Activated naive CD8-positive, alpha-beta T cell (primary cell): ENCODE results near the gene ARHGAP23.

Experiments
- H3K27ac Mint-ChIP-seq: one replicate; pipeline ENCODE4 v1.8.0; 2021; ENCODE audit warnings: mixed read lengths
- H3K27me3 Mint-ChIP-seq: one replicate; pipeline ENCODE4 v1.8.0; 2021; ENCODE audit warnings: mixed read lengths
- H3K36me3 Mint-ChIP-seq: one replicate; pipeline ENCODE4 v1.8.0; 2021; ENCODE audit warnings: mixed read lengths
- H3K4me1 Mint-ChIP-seq: one replicate; pipeline ENCODE4 v1.8.0; 2021; ENCODE audit warnings: low read depth, mixed read lengths
- H3K4me3 Mint-ChIP-seq: one replicate; pipeline ENCODE4 v1.8.0; 2021; ENCODE audit warnings: mild to moderate bottlenecking, mixed read lengths
- H3K9me3 Mint-ChIP-seq: one replicate; pipeline ENCODE4 v1.8.0; 2021; ENCODE audit warnings: low read depth, mixed read lengths

Gene ARHGAP23

DNA sequence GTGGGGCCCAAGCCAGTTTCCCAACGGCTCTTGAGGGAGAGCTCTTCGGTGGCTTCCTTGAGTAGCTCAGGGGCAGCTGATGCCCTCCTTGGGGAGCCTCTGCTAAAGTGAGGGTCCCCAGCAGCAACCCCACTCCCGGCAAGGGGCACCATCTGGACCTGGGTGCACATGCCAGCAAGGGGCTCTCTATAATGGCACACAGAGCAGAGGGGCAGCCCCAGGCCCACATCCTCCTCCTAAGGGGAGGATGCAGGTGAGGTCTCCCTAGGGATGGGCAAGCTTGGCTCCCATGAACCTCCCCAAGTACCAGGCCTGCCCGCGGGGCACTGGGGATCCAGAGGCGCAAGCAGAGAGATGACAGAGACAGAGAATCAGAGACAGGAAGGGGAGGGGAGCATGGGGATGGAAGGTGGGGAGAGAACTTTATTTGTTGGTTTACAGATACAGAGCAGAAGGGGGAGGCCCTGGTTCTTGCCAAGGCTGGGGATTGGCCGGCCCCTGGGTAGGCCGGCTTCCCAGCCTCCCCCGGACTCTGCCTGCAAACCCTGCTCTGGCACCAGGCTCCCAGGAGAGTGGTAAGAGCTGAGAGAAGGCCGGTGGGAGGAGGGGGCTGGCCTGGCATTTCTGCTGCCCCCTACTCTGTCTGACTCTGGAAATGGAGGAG lies 116.0 kb downstream of the ARHGAP23 start:
- H3K9me3 Mint-ChIP-seq, result no peaks in the 10 kb centered on the region
- H3K4me3 Mint-ChIP-seq, result no peak overlapping the region
- H3K36me3 Mint-ChIP-seq, result no peaks in the 10 kb centered on the region
- H3K27me3 Mint-ChIP-seq, result peaks cover 2% of the 10 kb centered on the region
- no peaks in the 10 kb centered on the region for H3K4me1 Mint-ChIP-seq
- H3K27ac Mint-ChIP-seq, result no peak overlapping the region

DNA sequence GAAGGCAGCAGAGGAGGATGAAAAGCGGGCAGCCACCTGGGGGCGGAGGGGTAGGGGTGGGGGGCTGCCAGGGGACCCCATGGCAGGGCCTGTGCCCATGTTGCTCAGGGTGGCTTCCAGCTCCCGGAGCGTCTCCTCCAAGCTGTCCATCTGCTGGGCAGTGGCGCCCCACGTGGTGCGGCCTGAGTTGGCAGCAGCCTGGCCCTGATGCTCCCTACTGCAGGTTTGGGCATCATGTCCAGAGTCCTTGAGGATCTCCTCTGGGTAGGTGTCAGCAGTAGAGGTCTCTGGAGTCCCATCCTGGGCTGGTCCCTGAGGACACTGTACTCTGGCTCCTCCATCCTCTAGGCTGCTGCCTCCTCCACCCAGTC lies 116.6 kb downstream of the ARHGAP23 start:
- H3K4me3 Mint-ChIP-seq, result no peak overlapping the region
- H3K36me3 Mint-ChIP-seq, result no peaks in the 10 kb centered on the region
- H3K27ac Mint-ChIP-seq, result no peak overlapping the region
- no peaks in the 10 kb centered on the region for H3K4me1 Mint-ChIP-seq
- H3K27me3 Mint-ChIP-seq, result peaks cover 2% of the 10 kb centered on the region
- H3K9me3 Mint-ChIP-seq, result no peaks in the 10 kb centered on the region

- Mint-ChIP-seq H3K27me3 (peaks cover 2% of the 10 kb centered on the region), H3K4me3 (no peak overlapping the region), H3K4me1 (no peaks in the 10 kb centered on the region), H3K36me3 (no peaks in the 10 kb centered on the region), H3K27ac (no peak overlapping the region), H3K9me3 (no peaks in the 10 kb centered on the region)
These were observed 117.4 kb downstream of the ARHGAP23 start for GRCh38 chr17:38545531-38546225.

GRCh38 chr17:38546396-38546795 lies 118.1 kb downstream of the ARHGAP23 start:
- Mint-ChIP-seq H3K27ac (no peak overlapping the region), H3K36me3 (no peaks in the 10 kb centered on the region), H3K4me1 (no peaks in the 10 kb centered on the region), H3K4me3 (no peak overlapping the region), H3K9me3 (no peaks in the 10 kb centered on the region), H3K27me3 (peaks cover 2% of the 10 kb centered on the region)

DNA sequence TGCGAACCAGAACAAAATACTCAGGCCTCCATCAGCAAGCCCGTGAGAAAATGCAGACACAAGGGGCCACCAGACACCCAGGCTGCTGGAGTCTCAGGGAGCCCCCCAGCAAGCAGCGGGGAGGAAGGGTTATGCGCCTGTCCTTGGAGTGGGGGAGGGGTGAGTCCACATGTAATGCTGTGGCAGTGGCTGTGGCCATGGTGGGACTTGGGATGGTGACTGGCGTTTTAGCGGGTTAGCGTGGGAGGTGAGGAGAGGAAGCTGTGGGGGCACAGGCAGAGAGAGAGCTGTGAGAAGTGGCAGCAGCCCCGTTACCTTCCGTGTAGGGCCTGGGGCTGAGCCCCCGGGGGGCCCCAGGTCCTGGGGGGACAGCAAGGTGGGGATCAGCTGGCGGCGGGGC lies 119.2 kb downstream of the ARHGAP23 start:
- no peaks in the 10 kb centered on the region for H3K4me1 Mint-ChIP-seq
- H3K27ac Mint-ChIP-seq, result no peak overlapping the region
- H3K9me3 Mint-ChIP-seq, result no peaks in the 10 kb centered on the region
- H3K4me3 Mint-ChIP-seq, result no peak overlapping the region
- H3K36me3 Mint-ChIP-seq, result no peaks in the 10 kb centered on the region
- H3K27me3 Mint-ChIP-seq, result peaks cover 2% of the 10 kb centered on the region

DNA sequence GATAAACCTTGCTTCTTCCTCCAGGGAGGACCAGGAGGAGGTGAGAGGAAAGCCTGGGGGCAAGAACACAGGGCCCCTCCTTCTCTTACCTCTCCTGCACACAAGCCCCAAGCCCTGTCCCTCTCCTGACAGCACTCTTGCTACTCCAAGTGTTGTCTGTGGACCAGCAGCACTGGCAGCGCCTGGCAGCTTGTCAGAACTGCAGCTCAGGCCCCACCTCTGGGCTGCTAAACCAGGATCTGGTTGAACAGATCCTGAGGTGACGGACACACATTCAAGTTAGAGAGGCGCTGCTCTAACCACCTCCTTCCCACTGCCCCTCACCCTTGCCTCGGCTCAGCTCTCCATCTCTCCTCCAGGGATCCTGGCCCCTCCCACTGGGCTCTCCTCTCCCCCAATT lies 121.0 kb downstream of the ARHGAP23 start:
- Mint-ChIP-seq H3K4me1 (no peaks in the 10 kb centered on the region), H3K36me3 (no peaks in the 10 kb centered on the region), H3K27me3 (peaks cover 2% of the 10 kb centered on the region), H3K4me3 (no peak overlapping the region), H3K27ac (no peak overlapping the region), H3K9me3 (no peaks in the 10 kb centered on the region)

DNA sequence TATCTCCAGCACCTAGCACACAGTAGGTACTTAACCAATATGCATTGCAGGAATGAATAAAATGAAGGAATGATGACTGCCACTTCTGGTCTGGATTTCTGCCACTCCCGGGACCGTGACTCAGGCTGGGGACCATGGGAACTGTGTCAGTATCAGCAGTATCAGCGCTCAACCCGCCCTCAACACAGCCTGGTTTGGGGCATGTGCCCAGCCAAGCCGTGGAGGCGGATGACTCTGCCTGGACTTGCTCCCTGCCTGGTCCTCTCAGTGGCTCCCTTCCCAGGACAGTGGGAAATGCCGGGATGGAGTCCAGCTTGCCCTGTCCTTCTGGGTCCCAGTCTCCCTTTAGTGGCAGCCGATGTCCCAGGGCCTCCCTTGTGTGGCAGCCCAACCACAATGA lies 122.4 kb downstream of the ARHGAP23 start:
- Mint-ChIP-seq H3K27ac (no peak overlapping the region), H3K4me3 (no peak overlapping the region), H3K36me3 (no peaks in the 10 kb centered on the region), H3K4me1 (no peaks in the 10 kb centered on the region), H3K9me3 (no peaks in the 10 kb centered on the region), H3K27me3 (peaks cover 4% of the 10 kb centered on the region)

GRCh38 chr17:38551121-38551520 lies 122.9 kb downstream of the ARHGAP23 start:
- no peak overlapping the region for H3K27ac Mint-ChIP-seq
- H3K4me3 Mint-ChIP-seq, result no peak overlapping the region

DNA sequence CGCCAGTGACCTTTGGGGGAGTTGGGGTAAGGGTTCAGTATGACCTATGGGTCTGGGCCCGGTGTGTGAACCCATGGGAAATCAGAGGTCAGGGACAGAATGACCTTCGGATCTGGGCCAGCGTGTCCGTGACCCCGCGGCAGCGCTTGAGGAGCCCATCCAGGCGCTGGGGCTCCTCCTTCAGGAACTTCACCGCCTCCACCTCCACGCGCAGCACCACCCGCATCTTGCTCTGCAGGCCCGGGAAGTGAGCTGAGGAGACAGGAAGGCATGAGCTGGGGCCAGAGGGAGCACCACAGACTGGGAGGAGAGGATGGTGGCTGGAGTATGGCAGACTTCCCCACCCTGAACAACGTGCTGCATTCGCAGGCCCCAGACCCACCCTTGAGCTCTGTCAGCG lies 124.1 kb downstream of the ARHGAP23 start:
- no peaks in the 10 kb centered on the region for H3K4me1 Mint-ChIP-seq
- H3K27ac Mint-ChIP-seq, result no peak overlapping the region
- H3K9me3 Mint-ChIP-seq, result no peaks in the 10 kb centered on the region
- H3K4me3 Mint-ChIP-seq, result no peak overlapping the region
- H3K27me3 Mint-ChIP-seq, result peaks cover 4% of the 10 kb centered on the region
- H3K36me3 Mint-ChIP-seq, result no peaks in the 10 kb centered on the region

More at GRCh38 chr17:38551121-38551520, 122.9 kb downstream of the ARHGAP23 start:
- Mint-ChIP-seq H3K4me1 (no peaks in the 10 kb centered on the region), H3K9me3 (no peaks in the 10 kb centered on the region), H3K27me3 (peaks cover 4% of the 10 kb centered on the region), H3K36me3 (no peaks in the 10 kb centered on the region)

DNA sequence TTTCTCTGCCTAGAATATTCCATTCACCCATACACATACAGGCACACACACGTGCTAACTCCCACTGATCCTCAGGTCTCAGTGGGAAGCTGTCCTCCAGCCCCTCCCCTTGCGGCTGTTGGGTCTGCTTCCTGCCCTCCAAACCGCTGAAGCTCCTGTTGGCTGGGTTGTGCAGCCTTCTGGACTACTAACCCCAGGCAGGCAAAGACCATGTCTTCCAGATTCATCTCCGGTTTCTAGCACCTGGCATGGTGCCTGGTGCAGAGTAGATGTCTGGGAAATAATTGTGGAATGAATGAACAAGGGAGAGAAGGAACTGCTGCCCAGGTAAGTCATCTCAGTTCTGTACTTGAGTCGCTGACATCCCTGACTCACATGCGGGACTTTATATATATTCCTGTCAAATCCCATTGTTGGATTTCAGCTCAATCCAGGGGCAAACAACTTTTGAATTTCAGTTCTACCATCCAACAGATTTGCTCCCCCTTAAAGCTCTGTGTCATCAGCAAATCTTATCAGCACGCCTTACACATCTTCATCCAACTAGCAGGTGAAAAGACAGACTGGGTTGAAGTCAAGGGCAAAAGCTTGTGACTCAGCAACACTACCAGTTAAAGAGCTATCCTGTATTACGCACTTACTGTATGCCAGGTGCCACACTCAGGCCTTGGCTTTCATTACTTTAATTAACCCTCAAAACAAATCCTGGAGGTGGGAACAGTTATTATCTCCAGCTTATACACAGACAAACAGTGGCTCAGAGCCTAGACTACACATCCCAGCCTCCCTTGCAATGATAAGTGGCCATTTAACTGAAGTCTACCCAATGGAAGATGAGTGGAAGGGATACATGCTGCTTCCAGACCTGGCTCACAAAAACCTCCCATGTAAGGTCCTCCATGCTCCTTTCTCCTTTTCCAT lies 126.4 kb downstream of the ARHGAP23 start:
- peaks cover 14% of the 10 kb centered on the region for H3K4me1 Mint-ChIP-seq
- H3K4me3 Mint-ChIP-seq, result no peak overlapping the region
- H3K27me3 Mint-ChIP-seq, result peaks cover 4% of the 10 kb centered on the region
- no peak overlapping the region for H3K27ac Mint-ChIP-seq
- no peaks in the 10 kb centered on the region for H3K36me3 Mint-ChIP-seq
- no peaks in the 10 kb centered on the region for H3K9me3 Mint-ChIP-seq

- Mint-ChIP-seq H3K36me3 (no peaks in the 10 kb centered on the region), H3K4me1 (peaks cover 23% of the 10 kb centered on the region), H3K27ac (no peak overlapping the region), H3K4me3 (no peak overlapping the region), H3K27me3 (peaks cover 8% of the 10 kb centered on the region), H3K9me3 (no peaks in the 10 kb centered on the region)
These were observed 128.0 kb downstream of the ARHGAP23 start for GRCh38 chr17:38556239-38556638.

DNA sequence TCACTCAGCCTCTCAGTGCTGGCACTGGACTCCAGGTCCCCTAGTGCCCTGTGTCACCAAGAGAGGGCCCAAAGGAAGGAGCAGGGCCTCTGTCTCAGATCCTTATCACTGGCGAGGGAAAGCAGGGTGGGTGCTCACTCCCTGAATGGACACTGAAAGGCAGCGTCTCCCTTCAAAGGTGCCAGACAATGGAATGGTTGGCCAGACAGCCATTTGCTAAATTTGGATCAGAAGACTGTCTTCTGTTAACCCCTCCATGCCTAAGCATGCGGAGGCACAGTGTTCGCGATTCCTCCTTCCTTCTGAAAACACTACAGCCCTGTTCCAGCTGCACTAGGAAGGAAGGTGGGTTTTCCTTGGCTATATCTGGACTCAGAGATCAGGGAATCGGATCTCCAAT lies 129.1 kb downstream of the ARHGAP23 start:
- H3K9me3 Mint-ChIP-seq, result no peaks in the 10 kb centered on the region
- H3K27ac Mint-ChIP-seq, result no peak overlapping the region
- H3K36me3 Mint-ChIP-seq, result no peaks in the 10 kb centered on the region
- H3K4me3 Mint-ChIP-seq, result peak overlapping the region; percentile 27
- H3K27me3 Mint-ChIP-seq, result peaks cover 11% of the 10 kb centered on the region
- H3K4me1 Mint-ChIP-seq, result peaks cover 25% of the 10 kb centered on the region

GRCh38 chr17:38557836-38558727 lies 129.8 kb downstream of the ARHGAP23 start:
- Mint-ChIP-seq H3K4me1 (peaks cover 25% of the 10 kb centered on the region), H3K27me3 (peaks cover 14% of the 10 kb centered on the region), H3K27ac (no peak overlapping the region), H3K4me3 (peak overlapping the region; percentile 96), H3K9me3 (no peaks in the 10 kb centered on the region), H3K36me3 (no peaks in the 10 kb centered on the region)

GRCh38 chr17:38558728-38559050 lies 130.4 kb downstream of the ARHGAP23 start:
- Mint-ChIP-seq H3K27me3 (peaks cover 16% of the 10 kb centered on the region), H3K4me3 (peak overlapping the region; percentile 96), H3K4me1 (peaks cover 29% of the 10 kb centered on the region), H3K9me3 (no peaks in the 10 kb centered on the region), H3K27ac (no peak overlapping the region), H3K36me3 (no peaks in the 10 kb centered on the region)
